OCI-LY3 (cell line): Measurements from ENCODE around the gene ERAL1.
"Not testable (repeated sequence)": the region's sequence is repeated elsewhere in the genome, so short reads cannot be mapped to it uniquely, and the experiment has no call there.

ENCODE experiments used
- H2AFZ ChIP-seq: fragments of 200-600, 300-600 bp; shearing (Covaris generic); 2 replicates; pipeline ENCODE4 v1.6.0; 2014; ENCODE audit warnings: antibody characterized with exemption, low read depth, low read length
- H3K27ac ChIP-seq: fragments of 200-600, 300-600 bp; sonication (generic); 2 replicates; pipeline ENCODE4 v1.5.1; 2014; ENCODE audit warnings: mild to moderate bottlenecking, low read length, moderate library complexity, mixed read lengths
- H3K27me3 ChIP-seq: fragments of 200-600, 300-600 bp; sonication (generic); 2 replicates; pipeline ENCODE4 v1.6.1; 2014; ENCODE audit warnings: low read depth, low read length, mixed read lengths
- H3K36me3 ChIP-seq: fragments of 200-600, 300-600 bp; sonication (generic); replicated peaks from 2 replicates; pipeline ENCODE3; 2014; ENCODE audit warnings: low read depth, low read length, mixed read lengths
- H3K4me1 ChIP-seq: fragments of 300-600, 200-600 bp; sonication (generic); 2 replicates; pipeline ENCODE4 v1.6.1; 2014; ENCODE audit warnings: low read length, mixed read lengths
- H3K4me2 ChIP-seq: fragments of 200-600, 300-600 bp; sonication (generic); 2 replicates; pipeline ENCODE4 v1.6.1; 2014; ENCODE audit warnings: low read length, mixed read lengths
- H3K4me3 ChIP-seq: fragments of 300-600, 200-600 bp; sonication (generic); 2 replicates; pipeline ENCODE4 v1.5.1; 2014; ENCODE audit warnings: antibody characterized with exemption, mild to moderate bottlenecking, low read length, moderate library complexity
- H3K79me2 ChIP-seq: fragments of 300-600, 200-600 bp; shearing (Covaris generic); 2 replicates; pipeline ENCODE4 v1.6.1; 2014; ENCODE audit warnings: mild to moderate bottlenecking, low read length, mixed read lengths
- H3K9ac ChIP-seq: fragments of 300-600, 200-600 bp; shearing (Covaris generic); 2 replicates; pipeline ENCODE4 v1.6.0; 2014; ENCODE audit warnings: mild to moderate bottlenecking, low read length, moderate library complexity
- H3K9me3 ChIP-seq: fragments of 200-600, 300-600 bp; shearing (Covaris generic); 2 replicates; pipeline ENCODE4 v1.6.1; 2014; ENCODE audit warnings: low read length, mixed read lengths; ENCODE audit not compliant: insufficient read depth
- H4K20me1 ChIP-seq: fragments of 200-600, 300-600 bp; sonication (generic); 2 replicates; pipeline ENCODE4 v1.6.1; 2016; ENCODE audit warnings: low read length, mixed read lengths; ENCODE audit not compliant: insufficient read depth
- CTCF ChIP-seq: fragments of 200-600, 300-600 bp; sonication (generic); IDR thresholded peaks from 2 replicates; pipeline ENCODE4 v1.5.1; 2014; ENCODE audit warnings: antibody characterized with exemption, low read length, low read depth
- EZH2phosphoT487 ChIP-seq: fragments of 200-600 bp; shearing (Covaris generic); IDR thresholded peaks from 2 replicates; pipeline ENCODE4 v1.6.1; 2018; ENCODE audit warnings: antibody characterized with exemption, mixed run types, low read depth

The ERAL1 gene

GRCh38 chr17:28819582-28819981 lies 35.2 kb upstream of the ERAL1 start:
- H4K20me1 ChIP-seq, result no peaks in the 10 kb centered on the region
- no peak overlapping the region for H3K4me3 ChIP-seq
- H3K9me3 ChIP-seq, result no peaks in the 10 kb centered on the region
- H3K36me3 ChIP-seq, result peaks cover 3% of the 10 kb centered on the region
- no peak overlapping the region for H3K9ac ChIP-seq
- H3K4me1 ChIP-seq, result no peaks in the 10 kb centered on the region
- no peak overlapping the region for H3K27ac ChIP-seq
- H3K27me3 ChIP-seq, result no peaks in the 10 kb centered on the region
- no peak overlapping the region for H3K4me2 ChIP-seq
- H3K79me2 ChIP-seq, result peaks cover 68% of the 10 kb centered on the region
- H2AFZ ChIP-seq, result no peak overlapping the region
- no peak for TF ChIP-seq EZH2phosphoT487
- TF ChIP-seq CTCF, result no peak

- peaks cover 37% of the 10 kb centered on the region for H3K79me2 ChIP-seq
- H3K4me2 ChIP-seq, result no peak overlapping the region
- no peak overlapping the region for H3K4me3 ChIP-seq
- peaks cover 6% of the 10 kb centered on the region for H3K36me3 ChIP-seq
- no peak overlapping the region for H2AFZ ChIP-seq
- no peaks in the 10 kb centered on the region for H3K9me3 ChIP-seq
- TF ChIP-seq CTCF (no peak), EZH2phosphoT487 (no peak)
- H3K4me1 ChIP-seq, result no peaks in the 10 kb centered on the region
- H4K20me1 ChIP-seq, result no peaks in the 10 kb centered on the region
- H3K27ac ChIP-seq, result no peak overlapping the region
- no peak overlapping the region for H3K9ac ChIP-seq
- H3K27me3 ChIP-seq, result no peaks in the 10 kb centered on the region
Measured at GRCh38 chr17:28827672-28828071, 27.1 kb upstream of the ERAL1 start.

GRCh38 chr17:28828294-28829040 lies 26.3 kb upstream of the ERAL1 start:
- Histone ChIP-seq H3K9ac (no peak overlapping the region), H4K20me1 (no peaks in the 10 kb centered on the region), H3K4me1 (no peaks in the 10 kb centered on the region), H3K79me2 (peaks cover 31% of the 10 kb centered on the region), H2AFZ (no peak overlapping the region), H3K27me3 (no peaks in the 10 kb centered on the region), H3K27ac (no peak overlapping the region), H3K4me3 (no peak overlapping the region), H3K36me3 (peaks cover 6% of the 10 kb centered on the region), H3K9me3 (no peaks in the 10 kb centered on the region), H3K4me2 (no peak overlapping the region)
- TF ChIP-seq CTCF (no peak), EZH2phosphoT487 (no peak)

GRCh38 chr17:28834420-28834819 lies 20.4 kb upstream of the ERAL1 start:
- Histone ChIP-seq H3K36me3 (peaks cover 14% of the 10 kb centered on the region), H2AFZ (no peak overlapping the region), H3K4me3 (no peak overlapping the region), H3K9me3 (no peaks in the 10 kb centered on the region), H4K20me1 (peaks cover 9% of the 10 kb centered on the region; the same call in 1 of the 2 replicates), H3K27ac (no peak overlapping the region), H3K9ac (no peak overlapping the region), H3K4me2 (no peak overlapping the region), H3K27me3 (no peaks in the 10 kb centered on the region), H3K4me1 (no peaks in the 10 kb centered on the region), H3K79me2 (peaks cover 65% of the 10 kb centered on the region)
- TF ChIP-seq EZH2phosphoT487 (no peak), CTCF (no peak)

- not testable (repeated sequence) for H4K20me1 ChIP-seq, H3K4me1 ChIP-seq, H3K4me2 ChIP-seq, H2AFZ ChIP-seq, H3K27me3 ChIP-seq, H3K4me3 ChIP-seq, H3K27ac ChIP-seq, H3K9ac ChIP-seq, H3K9me3 ChIP-seq
- Histone ChIP-seq H3K79me2 (peaks cover 77% of the 10 kb centered on the region), H3K36me3 (peaks cover 11% of the 10 kb centered on the region)
Measured at GRCh38 chr17:28836541-28836940, 18.3 kb upstream of the ERAL1 start.
